22Rv1 (cell line): ENCODE measurements around the gene SMIM28.

Source experiments
- CTCF ChIP-seq: fragments of 450-650 bp; IDR thresholded peaks from 2 replicates; pipeline ENCODE4 v1.5.1; 2017; ENCODE audit warnings: mild to moderate bottlenecking
- ZFX ChIP-seq: fragments of 450-650 bp; IDR thresholded peaks from 2 replicates; pipeline ENCODE4 v1.6.1; 2017; ENCODE audit warnings: antibody characterized with exemption, borderline replicate concordance

- TF ChIP-seq ZFX (no peak), CTCF (no peak)
Measured at GRCh38 chr6:138336221-138336620, 41.5 kb upstream of the SMIM28 start.
